ENCODE measurements around the gene UROS. TPM values are rescaled to one million over a fixed set of nuclear protein-coding genes. Genes with fewer than 3 reads are reported as not detected.

The UROS gene
- total RNA-seq, 4 donors from 2014 or later = 24.0 to 29.2 (median 27.5) TPM

- no peak for DNase-seq (ENCODE audit: low spot score in 2 of 2)
- 94 to 95% methylated on average over 9 of the region's 9 CpGs for WGBS, 2 donors
- intact Hi-C loops (cut with DNase I; ENCODE audit: low total_unique reads) = no loop called here
- TF ChIP-seq, protein P1, sequence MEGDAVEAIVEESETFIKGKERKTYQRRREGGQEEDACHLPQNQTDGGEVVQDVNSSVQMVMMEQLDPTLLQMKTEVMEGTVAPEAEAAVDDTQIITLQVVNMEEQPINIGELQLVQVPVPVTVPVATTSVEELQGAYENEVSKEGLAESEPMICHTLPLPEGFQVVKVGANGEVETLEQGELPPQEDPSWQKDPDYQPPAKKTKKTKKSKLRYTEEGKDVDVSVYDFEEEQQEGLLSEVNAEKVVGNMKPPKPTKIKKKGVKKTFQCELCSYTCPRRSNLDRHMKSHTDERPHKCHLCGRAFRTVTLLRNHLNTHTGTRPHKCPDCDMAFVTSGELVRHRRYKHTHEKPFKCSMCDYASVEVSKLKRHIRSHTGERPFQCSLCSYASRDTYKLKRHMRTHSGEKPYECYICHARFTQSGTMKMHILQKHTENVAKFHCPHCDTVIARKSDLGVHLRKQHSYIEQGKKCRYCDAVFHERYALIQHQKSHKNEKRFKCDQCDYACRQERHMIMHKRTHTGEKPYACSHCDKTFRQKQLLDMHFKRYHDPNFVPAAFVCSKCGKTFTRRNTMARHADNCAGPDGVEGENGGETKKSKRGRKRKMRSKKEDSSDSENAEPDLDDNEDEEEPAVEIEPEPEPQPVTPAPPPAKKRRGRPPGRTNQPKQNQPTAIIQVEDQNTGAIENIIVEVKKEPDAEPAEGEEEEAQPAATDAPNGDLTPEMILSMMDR (IDR thresholded peaks at IDR 0.05) = no peak
- TF ChIP-seq POLR2A (IDR thresholded peaks at IDR 0.05) = no peak
- no peak overlapping the region for H3K4me3 ChIP-seq (ENCODE audit: low read depth, poor library complexity, severe bottlenecking)
Observed at GRCh38 chr10:125777806-125778205, 45.3 kb downstream of the UROS start.

DNA sequence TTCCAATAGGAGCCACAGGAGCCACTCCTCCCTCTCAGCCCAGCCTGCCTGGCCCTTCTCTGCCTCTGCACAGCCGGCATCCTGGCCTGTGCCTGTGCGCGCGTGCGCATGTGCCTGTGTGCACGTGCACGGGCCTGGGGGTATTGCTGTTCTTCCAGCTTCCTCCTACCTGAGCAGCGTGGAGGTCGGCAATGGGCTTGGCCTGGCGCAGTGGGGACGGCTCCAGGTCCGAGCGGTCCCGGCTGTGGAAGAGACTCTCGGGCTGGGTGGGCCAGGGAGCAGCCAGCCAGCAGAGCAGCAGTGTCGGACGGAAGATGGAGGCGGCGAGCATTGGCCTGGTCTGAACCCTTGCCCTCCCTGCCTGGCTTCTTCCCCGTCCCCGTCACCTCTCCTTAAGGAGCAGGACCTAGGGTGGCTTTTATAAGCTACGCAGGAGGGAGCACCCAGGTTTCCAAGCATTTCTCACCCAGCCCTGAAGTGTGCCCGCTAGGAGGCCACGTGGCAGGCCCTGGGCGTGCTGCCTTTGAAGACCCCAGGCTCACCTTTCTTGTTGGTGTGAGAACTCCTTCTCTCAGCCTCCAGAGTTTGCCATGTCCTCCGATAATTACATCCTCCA lies 47.5 kb downstream of the UROS start, which contains the start of gene MMP21:
MMP21 (minus strand) TSS at position 331 of the 616 bp plus-strand sequence; CDS start at position 331, 0 bp downstream.
- intact Hi-C loops (cut with DNase I; ENCODE audit: low total_unique reads) = no loop called here
- TF ChIP-seq, protein P1 (IDR thresholded peaks at IDR 0.05) = no peak
- TF ChIP-seq POLR2A (IDR thresholded peaks at IDR 0.05) = no peak
- 81 to 83% methylated on average over 26 of the region's 26 CpGs for WGBS, 2 donors
- no peak within 1 kb of the TSS for H3K4me3 ChIP-seq (ENCODE audit: low read depth, poor library complexity, severe bottlenecking)
- no peak for DNase-seq (ENCODE audit: low spot score in 2 of 2)

DNA sequence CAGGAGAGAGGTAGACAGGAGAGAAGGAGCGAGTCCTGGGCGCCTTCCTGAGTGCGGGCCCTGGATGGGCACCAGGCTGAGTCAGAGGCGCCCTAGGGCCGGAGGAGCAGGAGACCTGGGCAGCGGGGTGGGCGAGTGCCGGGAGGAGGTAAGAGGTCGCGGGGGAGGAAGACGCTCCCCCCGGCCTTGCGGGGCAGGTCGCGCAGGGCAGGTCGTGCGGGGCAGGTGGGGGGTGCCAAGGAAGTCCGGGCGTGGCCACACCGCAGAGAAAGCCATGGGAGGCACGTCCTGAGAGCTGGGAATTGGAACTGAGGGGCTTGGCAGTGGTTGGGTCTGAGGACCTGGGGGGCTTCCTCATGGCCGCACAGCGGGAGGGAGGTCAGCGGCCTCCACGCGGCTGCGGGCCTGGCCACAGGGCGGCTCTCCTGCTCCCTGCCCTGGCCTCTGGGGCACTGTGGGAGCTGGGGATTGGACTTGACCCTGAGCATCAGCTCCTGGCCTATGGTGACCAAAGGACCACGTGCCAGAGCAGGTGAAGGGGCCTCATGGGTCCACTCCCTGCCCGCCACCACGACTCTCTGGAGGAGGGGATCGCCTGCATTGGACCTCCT lies 48.4 kb downstream of the UROS start:
- intact Hi-C loops (cut with DNase I; ENCODE audit: low total_unique reads) = no loop called here
- TF ChIP-seq, protein P1 (IDR thresholded peaks at IDR 0.05) = no peak
- TF ChIP-seq POLR2A (IDR thresholded peaks at IDR 0.05) = no peak
- WGBS, 2 donors = 87 to 91% methylated on average over 23 to 30 of the region's 32 CpGs
- H3K4me3 ChIP-seq (ENCODE audit: low read depth, poor library complexity, severe bottlenecking) = no peak overlapping the region
- no peak for DNase-seq (ENCODE audit: low spot score in 2 of 2)

DNA sequence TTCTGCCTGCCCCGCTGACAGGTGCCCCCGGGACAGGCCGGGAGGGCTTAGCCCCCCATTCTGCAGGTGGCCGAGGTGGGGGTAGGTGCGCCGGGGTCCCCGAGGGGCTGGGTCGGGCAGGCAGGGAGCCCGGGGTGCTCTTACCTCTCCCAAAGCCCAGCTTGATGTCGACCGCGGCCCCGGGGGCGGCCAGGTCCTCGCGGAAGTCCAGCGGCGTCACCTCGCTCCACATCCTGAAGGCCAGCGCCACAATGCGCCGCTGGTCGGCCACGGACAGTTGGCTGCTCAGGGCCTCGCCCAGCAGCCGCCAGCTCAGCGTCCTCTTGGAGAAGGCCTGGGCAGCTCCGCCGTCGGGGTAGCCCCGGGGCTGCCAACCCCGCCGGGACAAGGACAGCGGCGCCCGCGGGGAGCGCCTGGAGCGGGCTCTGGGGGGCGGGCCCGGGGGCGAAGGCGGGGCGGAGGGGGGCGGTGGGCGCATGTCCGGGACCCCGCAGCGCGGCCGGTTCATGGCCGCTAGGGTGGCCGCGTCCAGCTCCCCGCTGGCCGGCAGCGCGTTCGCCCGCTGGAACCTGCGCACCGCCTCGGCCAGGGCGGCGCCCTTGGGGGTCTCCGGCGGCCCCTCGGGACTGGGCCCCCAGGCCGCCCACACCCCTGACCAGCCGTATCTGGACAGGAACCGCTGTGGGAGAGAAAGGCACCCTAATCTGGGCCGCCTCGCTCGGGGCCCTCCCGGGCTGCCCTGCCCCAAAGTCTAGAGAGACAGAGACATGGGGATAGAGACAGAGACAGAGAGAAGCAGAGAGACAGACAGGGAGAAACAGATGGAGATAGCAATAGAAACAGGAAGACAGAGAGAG lies 49.1 kb downstream of the UROS start:
- H3K4me3 ChIP-seq (ENCODE audit: low read depth, poor library complexity, severe bottlenecking) = no peak overlapping the region
- 63 to 66% methylated on average over 23 to 46 of the region's 75 CpGs for WGBS, 2 donors
- TF ChIP-seq, protein P1 (IDR thresholded peaks at IDR 0.05) = no peak
- no peak for TF ChIP-seq POLR2A (IDR thresholded peaks at IDR 0.05)
- no peak for DNase-seq (ENCODE audit: low spot score in 2 of 2)
- intact Hi-C loops (cut with DNase I; ENCODE audit: low total_unique reads) = no loop called here

- H3K4me3 ChIP-seq (ENCODE audit: low read depth, poor library complexity, severe bottlenecking) = no peak overlapping the region
- no peak for TF ChIP-seq POLR2A (IDR thresholded peaks at IDR 0.05)
- TF ChIP-seq, protein P1 (IDR thresholded peaks at IDR 0.05) = no peak
- 93% methylated on average over 11 of the region's 11 CpGs for WGBS, 2 donors
- intact Hi-C loops (cut with DNase I; ENCODE audit: low total_unique reads) = no loop called here
- DNase-seq (ENCODE audit: low spot score in 2 of 2) = no peak
Observed at GRCh38 chr10:125772864-125773180, 50.2 kb downstream of the UROS start.
